Renal cortex interstitium (tissue), 15 donors: Measurements from ENCODE around the gene SEC14L2. TPM values are rescaled to one million over a fixed set of nuclear protein-coding genes. Genes with fewer than 3 reads are reported as not detected.

ENCODE experiments used
- DNase-seq, 11 donors: peaks; one replicate each; pipeline ENCODE4 v3.0.0-alpha.2; 2013; ENCODE audit warnings: low read depth in 9 of 11, low spot score in 4 of 11; ENCODE audit errors: extremely low read depth in 1 of 11
- long read RNA-seq, 16 experiments: transcript quantifications; one replicate each; lab custom pipeline, GENCODE V29; 2026
- polyA plus RNA-seq, 3 donors: library from polyadenylated mRNA; unstranded; fragments of 120-200 nt; gene quantifications; one replicate each; pipeline ENCODE4 v1.2.1, GENCODE V29; 2013; ENCODE audit not compliant: insufficient read length in 3 of 3

SEC14L2 gene
- polyA plus RNA-seq: 10 to 100 TPM in 1 of 3 donors, 1 to 10 TPM in 2; 4.9 to 10.3 (median 6.2) TPM
- long read RNA-seq, donor 1, full-length matches to known transcripts: 2 of 2 reads
- long read RNA-seq, donor 1, partial matches to known transcripts: 0 of 2 reads
- long read RNA-seq, donor 1, other reads (novel, unspliced or antisense): 0 of 2 reads
- long read RNA-seq, donor 2: 0 reads
- long read RNA-seq, donor 3, full-length matches to known transcripts: 3 of 3 reads
- long read RNA-seq, donor 3, partial matches to known transcripts: 0 of 3 reads
- long read RNA-seq, donor 3, other reads (novel, unspliced or antisense): 0 of 3 reads
- long read RNA-seq, donor 4, full-length matches to known transcripts: 1 of 1 reads
- long read RNA-seq, donor 4, partial matches to known transcripts: 0 of 1 reads
- long read RNA-seq, donor 4, other reads (novel, unspliced or antisense): 0 of 1 reads
- long read RNA-seq, donor 5, full-length matches to known transcripts: 3 of 3 reads
- long read RNA-seq, donor 5, partial matches to known transcripts: 0 of 3 reads
- long read RNA-seq, donor 5, other reads (novel, unspliced or antisense): 0 of 3 reads
- long read RNA-seq, donor 6: 0 reads
- long read RNA-seq, donor 7, full-length matches to known transcripts: 3 of 3 reads
- long read RNA-seq, donor 7, partial matches to known transcripts: 0 of 3 reads
- long read RNA-seq, donor 7, other reads (novel, unspliced or antisense): 0 of 3 reads
- long read RNA-seq, donor 8, full-length matches to known transcripts: 2 of 2 reads
- long read RNA-seq, donor 8, partial matches to known transcripts: 0 of 2 reads
- long read RNA-seq, donor 8, other reads (novel, unspliced or antisense): 0 of 2 reads
- long read RNA-seq, donor 9: 0 reads
- long read RNA-seq, donor 10: 0 reads
- long read RNA-seq, donor 11, full-length matches to known transcripts: 3 of 3 reads
- long read RNA-seq, donor 11, partial matches to known transcripts: 0 of 3 reads
- long read RNA-seq, donor 11, other reads (novel, unspliced or antisense): 0 of 3 reads
- long read RNA-seq, donor 12, full-length matches to known transcripts: 1 of 1 reads
- long read RNA-seq, donor 12, partial matches to known transcripts: 0 of 1 reads
- long read RNA-seq, donor 12, other reads (novel, unspliced or antisense): 0 of 1 reads
- long read RNA-seq, donor 13: 0 reads
- long read RNA-seq, donor 14, partial matches to known transcripts: 0 of 1 reads
- long read RNA-seq, donor 14, other reads (novel, unspliced or antisense): 0 of 1 reads
- long read RNA-seq, donor 15, full-length matches to known transcripts: 1 of 1 reads
- long read RNA-seq, donor 15, partial matches to known transcripts: 0 of 1 reads
- long read RNA-seq, donor 15, other reads (novel, unspliced or antisense): 0 of 1 reads
- long read RNA-seq, donor 16, full-length matches to known transcripts: 4 of 4 reads
- long read RNA-seq, donor 16, partial matches to known transcripts: 0 of 4 reads
- long read RNA-seq, donor 16, other reads (novel, unspliced or antisense): 0 of 4 reads

GRCh38 chr22:30396871-30397655, at the start of gene SEC14L2:
SEC14L2 (plus strand) TSS chr22:30397018; CDS start chr22:30397117, 99 bp downstream.
- peak in 2 of 11 donors; percentile 31 to 45 for DNase-seq

DNA sequence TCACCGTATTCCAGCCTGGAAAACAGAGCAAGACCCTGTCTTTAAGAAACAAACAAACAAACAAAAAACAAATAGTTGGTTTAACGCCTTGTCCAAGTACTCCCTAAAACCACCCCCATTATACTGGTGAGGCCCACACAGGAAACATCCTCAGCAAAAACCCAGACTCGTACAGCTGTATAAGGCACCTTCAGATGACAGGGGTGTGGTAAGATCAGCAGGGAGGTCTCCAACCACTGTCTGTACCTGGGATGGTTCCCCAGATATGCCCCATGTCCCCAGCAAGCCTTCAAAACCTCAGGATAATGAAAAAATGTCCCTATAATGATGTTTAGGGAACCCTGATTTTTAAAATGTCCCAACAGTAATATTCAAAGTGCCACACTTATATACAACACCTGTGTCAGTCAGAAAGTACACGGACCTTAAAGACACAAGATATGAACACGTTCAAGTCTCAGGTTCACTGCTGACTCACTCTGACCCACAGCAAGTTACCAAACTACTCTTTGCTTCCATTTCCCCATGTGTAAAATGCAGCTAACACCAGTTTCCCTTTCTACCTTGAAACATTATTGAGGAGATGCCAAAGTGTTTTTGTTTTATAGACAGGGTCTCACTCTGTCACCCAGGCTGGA, 49.4 kb upstream of the SEC14L2 start:
- no peak for DNase-seq

- no peak for DNase-seq
These were observed 48.4 kb upstream of the SEC14L2 start for GRCh38 chr22:30348404-30348803.

GRCh38 chr22:30348809-30349208, 48.0 kb upstream of the SEC14L2 start:
- no peak for DNase-seq

DNA sequence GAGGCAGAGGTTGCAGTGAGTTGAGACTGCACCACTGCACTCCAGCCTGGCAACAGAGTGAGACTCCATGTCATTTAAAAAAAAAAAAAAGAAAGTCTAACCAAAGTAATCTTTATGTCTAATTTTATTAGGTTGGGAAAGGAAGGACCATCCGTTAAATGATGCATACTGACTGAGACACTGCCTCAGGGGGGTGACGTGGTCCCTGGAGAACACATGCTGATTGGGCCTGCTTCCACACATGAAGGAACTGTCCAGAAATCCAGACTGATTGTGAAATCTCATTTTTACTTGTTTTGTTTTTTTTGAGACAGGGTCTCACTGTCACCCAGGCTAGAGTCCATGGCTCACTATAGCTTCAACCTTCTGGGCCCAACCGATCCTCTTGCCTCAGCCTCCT, 45.6 kb upstream of the SEC14L2 start:
- DNase-seq: no peak

GRCh38 chr22:30354644-30355043, 42.2 kb upstream of the SEC14L2 start:
- DNase-seq: no peak

GRCh38 chr22:30356449-30357235, 40.2 kb upstream of the SEC14L2 start, which contains the start of the genes CCDC157 and SF3A1:
CCDC157 (plus strand) TSS chr22:30357007; CDS start chr22:30366001, 8,994 bp downstream.
SF3A1 (minus strand) TSS chr22:30356894; CDS start chr22:30356792, 102 bp downstream.
- peak; percentile 77 to 89 (median 87) for DNase-seq

DNA sequence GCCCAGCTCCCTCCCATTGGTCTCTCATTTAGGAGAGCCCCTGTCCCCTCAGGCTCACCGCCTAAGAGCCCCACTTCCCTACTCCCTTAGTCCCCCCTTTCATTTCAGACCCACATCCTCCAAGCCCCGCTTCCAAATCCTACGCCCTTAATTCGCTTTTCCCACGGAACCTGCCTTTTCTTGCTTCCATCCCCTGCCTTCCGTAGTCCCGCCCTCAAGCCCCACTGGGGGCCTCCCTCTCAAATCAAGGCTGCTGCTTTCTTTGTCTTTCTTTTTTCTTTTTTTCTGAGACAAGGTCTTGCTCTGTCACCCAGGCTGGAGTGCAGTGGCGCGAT, 39.6 kb upstream of the SEC14L2 start:
- peak in 4 of 11 donors; percentile 28 to 45 (median 38) for DNase-seq

DNA sequence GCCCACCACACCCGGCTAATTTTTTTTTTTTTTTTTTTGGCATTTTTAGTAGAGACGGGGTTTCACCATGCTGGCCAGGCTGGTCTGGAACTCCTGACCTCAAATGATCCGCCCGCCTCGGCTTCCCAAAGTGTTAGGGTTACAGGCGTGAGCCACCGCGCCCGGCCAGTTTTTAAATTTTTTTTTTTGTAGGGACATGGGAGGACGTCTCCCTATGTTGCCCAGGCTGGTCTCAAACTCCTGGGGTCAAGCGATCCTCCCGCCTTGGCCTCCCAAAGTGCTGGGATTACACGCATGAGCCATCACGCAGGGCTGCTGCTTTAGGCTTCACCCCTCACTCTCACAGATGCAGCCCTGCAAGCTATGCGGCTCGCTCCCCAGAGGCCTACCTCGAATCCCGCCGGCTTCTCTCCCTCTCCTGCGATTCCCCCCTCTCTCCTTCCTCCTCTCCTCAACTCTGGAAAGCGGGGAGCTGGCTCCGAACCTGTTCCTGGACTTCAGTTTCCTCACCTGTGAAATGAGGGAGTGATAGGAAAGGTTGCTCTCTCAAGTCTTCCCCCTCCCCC, 39.1 kb upstream of the SEC14L2 start:
- DNase-seq: no peak

- DNase-seq: no peak
These were observed 38.3 kb upstream of the SEC14L2 start for GRCh38 chr22:30358541-30358940.

DNA sequence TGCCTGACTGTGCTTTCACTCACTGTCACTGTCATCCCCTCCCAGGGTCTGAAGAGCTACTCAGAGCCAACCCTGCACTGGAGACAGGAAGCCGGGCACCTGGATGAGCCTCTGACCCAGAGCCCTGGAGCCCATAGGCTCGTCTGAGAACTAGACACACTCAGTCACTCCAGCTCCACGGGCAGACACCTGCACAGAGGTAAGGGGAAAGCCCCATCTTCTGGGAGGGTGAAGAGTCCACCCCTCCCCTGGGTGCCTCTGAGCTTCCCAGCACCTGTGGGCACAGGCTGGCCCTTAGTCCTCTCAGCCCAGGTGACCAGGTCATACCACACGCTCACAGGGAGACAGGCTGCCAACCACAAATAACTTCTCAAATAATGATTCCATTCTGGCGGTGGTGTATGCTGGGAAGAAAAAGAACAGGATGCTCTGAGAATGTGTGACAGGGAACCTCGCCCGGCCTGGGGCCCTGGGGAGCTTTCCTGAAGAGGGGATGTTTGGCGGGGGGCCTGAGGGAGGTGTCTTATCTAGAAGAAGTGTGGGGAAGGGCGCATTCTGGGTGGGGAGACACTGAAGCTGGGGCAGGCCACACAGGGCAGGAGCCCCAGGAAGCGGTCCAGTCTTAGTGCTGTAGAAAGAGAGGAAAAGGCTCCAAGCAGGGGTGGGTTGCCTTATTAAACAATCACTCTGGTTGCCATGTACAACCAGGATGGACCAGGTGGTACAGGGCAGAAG, 34.7 kb upstream of the SEC14L2 start:
- DNase-seq: no peak

DNA sequence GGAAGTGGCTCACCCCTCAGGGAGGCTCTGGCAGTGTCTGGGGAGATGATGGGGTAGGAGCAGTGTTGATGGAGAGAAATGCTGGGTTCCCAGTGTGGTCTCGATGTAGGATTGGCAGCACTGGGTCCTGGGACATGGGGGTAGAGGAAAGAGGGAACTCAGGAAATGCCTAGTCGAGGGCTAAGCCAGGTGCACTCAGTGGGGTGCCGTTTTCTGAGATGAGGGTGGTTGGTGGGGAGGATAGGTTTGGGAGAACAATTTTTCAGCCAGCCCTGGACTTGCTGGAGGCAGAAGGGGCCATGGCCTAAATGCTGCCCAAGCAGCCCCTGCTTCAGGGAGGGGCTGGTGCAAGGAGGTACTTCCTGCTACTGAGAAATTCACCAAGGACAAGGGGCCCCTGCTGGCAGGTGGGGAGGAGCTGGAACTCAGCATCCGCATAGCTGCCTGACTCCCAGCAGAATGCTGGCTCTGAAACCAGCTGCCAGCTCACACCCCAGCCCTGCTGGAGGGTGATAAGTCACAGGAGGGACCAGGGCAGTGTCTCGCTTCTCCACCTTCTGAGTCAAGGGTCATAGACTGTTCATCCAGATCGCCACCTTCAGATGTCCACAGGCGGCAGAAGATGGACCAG, 34.1 kb upstream of the SEC14L2 start:
- DNase-seq: no peak

GRCh38 chr22:30365891-30366290, 30.9 kb upstream of the SEC14L2 start:
- DNase-seq: no peak

DNA sequence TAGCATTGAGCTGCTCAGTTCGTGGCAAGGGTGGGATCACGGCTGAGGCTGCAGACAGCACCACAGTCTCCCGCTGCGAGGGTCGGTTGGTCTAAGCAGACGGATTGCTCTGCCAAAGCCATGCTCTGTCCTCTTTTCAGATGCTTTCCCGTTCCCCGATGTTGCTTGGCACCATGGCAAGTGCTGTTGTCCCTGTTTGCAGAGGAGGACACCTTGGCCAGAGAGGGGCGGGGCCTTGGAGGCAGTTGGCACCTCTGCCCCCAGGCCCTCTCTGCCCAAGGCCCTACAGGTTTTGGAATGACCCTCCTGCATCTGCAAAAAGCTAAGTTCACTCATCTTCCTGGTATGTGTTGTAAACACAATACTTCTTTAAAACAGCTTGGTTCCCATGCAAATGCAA, 28.4 kb upstream of the SEC14L2 start:
- no peak for DNase-seq

GRCh38 chr22:30370641-30371230, 26.1 kb upstream of the SEC14L2 start:
- DNase-seq: peak in 4 of 11 donors; percentile 40 to 59 (median 56)
